Hepatocyte (in vitro differentiated cells): ENCODE data around the gene TAPBP. TPM values are rescaled to one million over a fixed set of nuclear protein-coding genes. Genes with fewer than 3 reads are reported as not detected.

Experiments used
- DNase-seq: peaks from one replicate; pipeline ENCODE4 v3.0.0-alpha.2; 2016; ENCODE audit warnings: low spot score
- H2AFZ ChIP-seq: fragments of 200-600 bp; sonication (generic); 2 replicates; pipeline ENCODE4 v1.6.0; 2016; ENCODE audit warnings: antibody characterized with exemption, mild to moderate bottlenecking
- H3K27ac ChIP-seq: fragments of 200-600 bp; sonication (generic); 2 replicates; pipeline ENCODE4 v1.5.1; 2016; ENCODE audit warnings: mild to moderate bottlenecking
- H3K27me3 ChIP-seq: fragments of 200-600 bp; sonication (generic); 2 replicates; pipeline ENCODE4 v1.6.1; 2016
- H3K36me3 ChIP-seq: fragments of 200-600 bp; sonication (generic); replicated peaks from 2 replicates; pipeline ENCODE4 v1.5.1; 2016; ENCODE audit warnings: low read depth; ENCODE audit not compliant: insufficient read depth
- H3K4me1 ChIP-seq: fragments of 200-600 bp; sonication (generic); 2 replicates; pipeline ENCODE4 v1.5.1; 2016; ENCODE audit warnings: mild to moderate bottlenecking, moderate library complexity; ENCODE audit not compliant: insufficient read depth
- H3K4me2 ChIP-seq: fragments of 200-600 bp; sonication (generic); 2 replicates; pipeline ENCODE4 v1.6.0; 2016
- H3K4me3 ChIP-seq: fragments of 200-600 bp; sonication (generic); 2 replicates; pipeline ENCODE4 v1.5.1; 2016; ENCODE audit warnings: mild to moderate bottlenecking
- H3K79me2 ChIP-seq: fragments of 200-600 bp; sonication (generic); 2 replicates; pipeline ENCODE4 v1.6.0; 2017; ENCODE audit warnings: mild to moderate bottlenecking
- H3K9me2 ChIP-seq: fragments of 200-600 bp; sonication (generic); replicated peaks from 2 replicates; pipeline ENCODE4 v1.6.0; 2017; ENCODE audit warnings: mild to moderate bottlenecking; ENCODE audit not compliant: insufficient read depth
- H3K9me3 ChIP-seq: fragments of 200-600 bp; sonication (generic); 2 replicates; pipeline ENCODE4 v1.5.1; 2016; ENCODE audit warnings: low read depth, mild to moderate bottlenecking
- H4K20me1 ChIP-seq: fragments of 200-600 bp; sonication (generic); 2 replicates; pipeline ENCODE4 v1.6.0; 2016; ENCODE audit warnings: mild to moderate bottlenecking; ENCODE audit not compliant: insufficient read depth, poor library complexity, severe bottlenecking
- EZH2 ChIP-seq: fragments of 200-600 bp; sonication (generic); IDR thresholded peaks from 2 replicates; pipeline ENCODE4 v1.6.1; 2016; ENCODE audit warnings: antibody characterized with exemption, mild to moderate bottlenecking, borderline replicate concordance
- EZH2phosphoT487 ChIP-seq: fragments of 200-600 bp; sonication (generic); IDR thresholded peaks from one replicate; pipeline ENCODE4 v1.6.1; 2018; ENCODE audit warnings: antibody characterized with exemption, mild to moderate bottlenecking, low read depth, moderate library complexity; ENCODE audit not compliant: unreplicated experiment, severe bottlenecking
- whole genome bisulfite sequencing: methylation state at CpG from one replicate; pipeline ENCODE4 v1.1.6; 2016; ENCODE audit warnings: low lambda C conversion rate; ENCODE audit errors: missing lambda C conversion rate; 5-methylcytosine and 5-hydroxymethylcytosine counted together
- polyA plus RNA-seq: library from polyadenylated mRNA; unstranded; fragments of >200 nt; fragmentation: Nextera tagmentation; extraction: Ambion mirVana; gene quantifications from 2 replicates; pipeline ENCODE4 v1.2.1, GENCODE V29; 2016
- total RNA-seq: library from RNA; depleted of rRNA; stranded (reverse); fragments of >200 nt; gene quantifications from 2 replicates; pipeline ENCODE4 v1.2.3, GENCODE V29; 2014
- TF ChIP-seq, protein P1 (sequence below): fragments of 200-600 bp; sonication (generic); IDR thresholded peaks from 2 replicates; pipeline ENCODE4 v1.5.1; 2016; ENCODE audit warnings: antibody characterized with exemption, mild to moderate bottlenecking; ENCODE audit not compliant: poor library complexity

Gene TAPBP
- total and polyA plus RNA-seq, 2 experiments from 2014 or later: 59.3 to 108 TPM

DNA sequence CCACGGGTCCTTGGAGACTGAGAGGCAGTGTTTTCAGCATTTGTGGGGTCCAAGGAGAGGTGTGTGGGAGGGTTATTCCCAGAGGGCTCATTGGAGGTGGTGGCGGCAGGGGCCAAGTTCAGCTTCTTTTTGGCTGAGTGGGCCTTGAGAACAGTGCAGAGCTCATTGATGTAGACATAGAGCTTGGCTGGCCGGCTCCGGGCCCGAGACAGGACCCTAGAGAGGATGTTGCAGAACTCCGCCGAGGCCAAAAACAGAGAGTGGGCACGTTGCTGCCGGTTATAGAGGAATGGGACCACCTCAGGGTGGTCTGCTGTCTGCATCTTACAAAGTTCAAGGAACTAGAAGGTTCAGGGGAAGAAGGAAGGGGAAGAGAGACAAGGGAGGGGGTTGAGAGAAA is 7.3 kb upstream of the TAPBP start:
- Histone ChIP-seq H3K4me1 (peaks cover 21% of the 10 kb centered on the region), H3K27me3 (no peaks in the 10 kb centered on the region), H3K9me2 (no peaks in the 10 kb centered on the region), H3K27ac (no peak overlapping the region), H3K9me3 (no peaks in the 10 kb centered on the region), H3K4me3 (no peak overlapping the region), H3K79me2 (peaks cover 34% of the 10 kb centered on the region), H4K20me1 (no peaks in the 10 kb centered on the region), H3K4me2 (peak overlapping the region; percentile 74), H3K36me3 (no peaks in the 10 kb centered on the region), H2AFZ (no peak overlapping the region)
- TF ChIP-seq, protein P1, sequence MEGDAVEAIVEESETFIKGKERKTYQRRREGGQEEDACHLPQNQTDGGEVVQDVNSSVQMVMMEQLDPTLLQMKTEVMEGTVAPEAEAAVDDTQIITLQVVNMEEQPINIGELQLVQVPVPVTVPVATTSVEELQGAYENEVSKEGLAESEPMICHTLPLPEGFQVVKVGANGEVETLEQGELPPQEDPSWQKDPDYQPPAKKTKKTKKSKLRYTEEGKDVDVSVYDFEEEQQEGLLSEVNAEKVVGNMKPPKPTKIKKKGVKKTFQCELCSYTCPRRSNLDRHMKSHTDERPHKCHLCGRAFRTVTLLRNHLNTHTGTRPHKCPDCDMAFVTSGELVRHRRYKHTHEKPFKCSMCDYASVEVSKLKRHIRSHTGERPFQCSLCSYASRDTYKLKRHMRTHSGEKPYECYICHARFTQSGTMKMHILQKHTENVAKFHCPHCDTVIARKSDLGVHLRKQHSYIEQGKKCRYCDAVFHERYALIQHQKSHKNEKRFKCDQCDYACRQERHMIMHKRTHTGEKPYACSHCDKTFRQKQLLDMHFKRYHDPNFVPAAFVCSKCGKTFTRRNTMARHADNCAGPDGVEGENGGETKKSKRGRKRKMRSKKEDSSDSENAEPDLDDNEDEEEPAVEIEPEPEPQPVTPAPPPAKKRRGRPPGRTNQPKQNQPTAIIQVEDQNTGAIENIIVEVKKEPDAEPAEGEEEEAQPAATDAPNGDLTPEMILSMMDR: no peak
- TF ChIP-seq EZH2phosphoT487: no peak
- TF ChIP-seq EZH2: no peak
- 96% methylated on average over 9 of the region's 9 CpGs for WGBS
- DNase-seq: no peak

DNA sequence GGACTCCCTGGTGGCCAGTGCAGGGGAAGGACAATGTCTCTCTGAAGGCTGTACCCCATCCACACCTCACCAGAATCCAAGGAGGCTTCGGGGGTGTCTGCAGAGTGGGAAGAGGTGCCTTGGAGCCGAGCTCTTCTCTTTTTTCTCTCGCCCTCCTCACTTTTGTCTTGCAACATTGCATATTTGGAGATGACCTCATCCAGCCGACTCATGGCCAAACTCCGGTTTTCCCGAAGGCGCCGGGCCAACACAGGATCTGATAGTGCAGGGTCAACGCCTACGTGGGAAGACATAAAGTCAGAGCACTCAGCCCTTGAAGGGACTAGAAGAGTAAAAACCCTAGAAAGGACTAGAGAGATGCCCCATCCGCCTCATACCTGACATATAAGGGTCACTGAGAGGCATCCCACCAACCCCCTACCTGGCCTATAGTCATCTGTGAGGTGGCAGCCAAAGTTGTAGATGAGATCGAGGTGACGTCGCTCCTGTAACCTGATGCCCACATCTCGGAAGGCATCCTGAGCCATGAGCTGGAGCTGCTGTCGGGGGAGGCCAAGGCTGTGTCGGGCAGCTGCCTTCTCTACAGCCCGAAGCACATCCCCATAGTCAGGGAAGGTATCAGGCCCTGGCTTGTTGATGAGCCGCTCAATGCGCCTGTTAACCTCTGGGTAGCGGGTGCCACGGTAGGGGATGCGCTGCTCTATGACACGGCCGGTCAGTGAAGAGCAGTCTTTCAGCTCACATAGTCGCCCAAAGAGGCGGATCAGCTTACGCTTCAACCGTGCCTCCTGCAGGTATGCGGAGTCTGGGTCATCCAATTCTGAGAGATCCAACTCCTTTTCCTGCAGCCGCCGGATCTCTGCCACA is 6.7 kb upstream of the TAPBP start:
- no peaks in the 10 kb centered on the region for H3K9me2 ChIP-seq
- WGBS: 84% methylated on average over 32 of the region's 32 CpGs
- H3K36me3 ChIP-seq: no peaks in the 10 kb centered on the region
- DNase-seq: peak; percentile 44
- H3K4me1 ChIP-seq: peaks cover 21% of the 10 kb centered on the region
- no peaks in the 10 kb centered on the region for H3K9me3 ChIP-seq
- peak overlapping the region; percentile 54 for H3K27ac ChIP-seq
- H3K4me2 ChIP-seq: peak overlapping the region; percentile 21
- TF ChIP-seq EZH2: no peak
- TF ChIP-seq, protein P1: no peak
- no peak for TF ChIP-seq EZH2phosphoT487
- no peak overlapping the region for H3K4me3 ChIP-seq
- peaks cover 34% of the 10 kb centered on the region for H3K79me2 ChIP-seq
- no peaks in the 10 kb centered on the region for H3K27me3 ChIP-seq
- H2AFZ ChIP-seq: no peak overlapping the region
- H4K20me1 ChIP-seq: no peaks in the 10 kb centered on the region

DNA sequence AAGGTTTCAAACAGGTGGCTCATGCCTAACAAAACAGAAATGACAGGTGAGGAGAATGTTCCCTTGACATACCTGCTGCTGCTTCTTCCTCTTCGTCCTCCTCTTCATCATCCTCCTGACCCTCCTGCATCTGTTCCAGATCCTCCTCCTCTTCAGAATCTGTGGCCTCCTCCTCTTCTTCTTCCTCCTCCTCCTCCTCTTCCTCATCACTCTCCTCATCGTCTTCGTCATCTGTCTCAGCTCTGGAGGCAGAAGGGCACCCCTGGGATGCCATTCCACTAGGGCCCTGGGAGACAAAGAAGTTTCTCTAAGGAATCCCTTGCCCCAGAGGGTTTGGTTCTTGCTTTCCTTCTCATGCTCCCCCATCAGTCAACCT is 6.0 kb upstream of the TAPBP start:
- Histone ChIP-seq H3K36me3 (no peaks in the 10 kb centered on the region), H3K27me3 (no peaks in the 10 kb centered on the region), H3K79me2 (peaks cover 34% of the 10 kb centered on the region), H2AFZ (no peak overlapping the region), H4K20me1 (no peaks in the 10 kb centered on the region), H3K4me1 (peaks cover 21% of the 10 kb centered on the region), H3K27ac (peak overlapping the region; percentile 54), H3K4me3 (no peak overlapping the region), H3K9me2 (no peaks in the 10 kb centered on the region), H3K9me3 (no peaks in the 10 kb centered on the region), H3K4me2 (no peak overlapping the region)
- TF ChIP-seq, protein P1: no peak
- TF ChIP-seq EZH2: no peak
- no peak for TF ChIP-seq EZH2phosphoT487
- 97% methylated on average over 3 of the region's 3 CpGs for whole genome bisulfite sequencing
- DNase-seq: no peak
